HL-60 (cell line): ENCODE measurements around the gene DDR2.

Source experiments
- CTCF ChIP-seq: IDR thresholded peaks from one replicate; pipeline ENCODE4 v1.5.1; 2011; ENCODE audit warnings: low read length, control low read depth, inconsistent platforms; ENCODE audit not compliant: insufficient read depth
- GABPA ChIP-seq: IDR thresholded peaks from 2 replicates; pipeline ENCODE4 v1.6.1; 2012; ENCODE audit warnings: low read depth
- REST ChIP-seq: IDR thresholded peaks from 2 replicates; pipeline ENCODE4 v1.6.1; 2012; ENCODE audit warnings: low read depth; ENCODE audit not compliant: insufficient replicate concordance
- SPI1 ChIP-seq: IDR thresholded peaks from 2 replicates; pipeline ENCODE4 v1.6.1; 2012; ENCODE audit warnings: low read depth, mild to moderate bottlenecking, borderline replicate concordance

DNA sequence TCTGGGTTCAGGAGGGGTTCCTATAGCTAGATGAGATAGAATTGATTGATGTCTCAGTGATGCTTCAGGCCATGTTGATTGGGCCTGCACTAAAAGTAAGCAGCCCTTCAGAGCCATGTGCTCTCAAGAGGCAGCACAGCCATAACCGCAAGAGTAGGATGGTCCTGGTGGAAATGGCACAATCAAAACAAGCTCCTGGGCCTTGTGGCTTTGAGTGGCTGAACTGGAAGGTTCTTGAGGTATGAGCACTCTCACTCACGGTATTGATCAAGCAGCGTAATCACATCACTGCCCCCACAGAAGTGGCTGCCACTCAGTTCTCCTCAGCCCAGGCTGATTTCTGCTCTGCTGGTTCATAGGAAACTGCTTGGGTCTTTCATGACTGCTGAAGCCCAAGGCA is 76.0 kb downstream of the DDR2 start:
- no peak for TF ChIP-seq CTCF
- no peak for TF ChIP-seq GABPA
- no peak for TF ChIP-seq SPI1
- TF ChIP-seq REST = no peak
